ENCODE measurements around the gene CBFA2T2.
"Not testable (repeated sequence)": the region's sequence is repeated elsewhere in the genome, so short reads cannot be mapped to it uniquely, and the experiment has no call there.

CBFA2T2 gene

GRCh38 chr20:33490023-33490933 lies at the start of gene CBFA2T2:
TSS of gene CBFA2T2 (plus strand) at chr20:33490096. CDS start at chr20:33490268, 172 bp downstream.
- DNase-seq = no peak

GRCh38 chr20:33440562-33440961 lies 49.3 kb upstream of the CBFA2T2 start:
- not testable (repeated sequence) for DNase-seq

- no peak for DNase-seq
These were observed 48.5 kb upstream of the CBFA2T2 start for GRCh38 chr20:33441142-33441955.

GRCh38 chr20:33442136-33443005 lies 47.5 kb upstream of the CBFA2T2 start:
- DNase-seq = no peak

DNA sequence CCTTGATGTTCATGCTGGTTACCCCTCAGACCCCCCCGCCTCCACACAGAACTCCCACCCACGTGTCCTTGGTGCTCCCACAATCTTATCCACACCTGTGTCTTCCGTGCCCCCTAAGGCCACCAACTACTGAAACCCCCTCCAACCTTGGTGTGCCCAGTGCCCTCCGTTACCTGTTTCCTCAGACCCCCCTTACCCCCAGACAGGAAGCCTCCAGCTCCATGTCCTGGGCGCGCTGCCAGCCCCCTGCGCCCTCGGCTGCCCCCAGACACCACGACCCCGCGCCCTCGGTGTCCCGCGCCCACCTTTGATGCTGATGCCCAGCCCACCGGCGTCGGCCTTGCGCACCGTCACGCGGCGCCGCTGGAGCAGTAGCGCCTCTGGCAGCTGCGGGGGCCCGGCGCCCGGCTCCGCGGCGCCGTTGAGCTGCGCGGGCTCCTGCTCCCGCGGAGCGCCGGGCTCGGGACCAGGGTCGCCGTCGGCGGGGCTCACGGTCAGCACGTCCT lies 46.8 kb upstream of the CBFA2T2 start:
- DNase-seq = no peak

DNA sequence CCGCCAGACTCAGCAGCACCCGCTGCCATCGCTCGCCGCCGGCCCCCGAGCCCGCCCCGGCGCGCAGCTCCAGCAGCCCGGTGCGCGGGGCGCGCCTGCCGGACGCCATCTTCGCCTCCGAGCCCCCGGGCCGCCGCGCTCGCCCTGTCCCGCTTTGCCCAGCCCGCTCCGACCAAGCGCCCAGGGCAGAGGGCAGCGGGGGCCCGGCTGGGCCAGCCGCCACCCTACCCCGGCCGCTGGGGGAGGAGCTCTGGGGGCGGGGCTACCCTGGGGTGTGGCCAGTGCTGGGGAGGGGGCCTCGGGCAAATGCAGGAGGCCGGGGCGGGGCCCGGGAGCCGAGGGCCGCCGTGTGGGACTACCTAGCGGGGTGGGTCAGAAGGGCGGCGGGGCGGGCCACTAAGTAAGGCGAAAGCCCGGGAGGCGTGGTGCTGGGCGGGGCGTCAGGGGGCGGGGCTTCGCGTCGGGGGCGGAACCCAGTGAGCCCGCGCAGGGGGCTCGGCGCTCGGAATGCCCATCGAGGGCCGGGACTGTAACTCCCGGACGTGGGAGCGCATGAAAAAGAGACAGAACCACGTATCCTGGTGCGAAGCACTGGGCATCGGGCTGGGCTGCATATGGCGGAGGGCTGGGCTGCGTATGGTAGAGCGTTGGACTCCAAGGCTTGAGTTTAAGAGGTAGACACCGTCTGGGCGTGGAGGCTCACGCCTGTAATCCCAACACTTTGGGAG lies 46.2 kb upstream of the CBFA2T2 start, which contains the start of gene SNTA1:
Gene SNTA1, minus strand, starts transcription at position 252 of the 728 bp plus-strand sequence. Its CDS starts 143 bp downstream, at position 109.
- DNase-seq = peak; percentile 82

GRCh38 chr20:33444797-33445560 lies 44.9 kb upstream of the CBFA2T2 start:
- peak; percentile 12 for DNase-seq

- DNase-seq = no peak
These were observed 43.8 kb upstream of the CBFA2T2 start for GRCh38 chr20:33445881-33446625.

GRCh38 chr20:33450867-33451266 lies 39.0 kb upstream of the CBFA2T2 start:
- DNase-seq = no peak

GRCh38 chr20:33456916-33457642 lies 32.8 kb upstream of the CBFA2T2 start:
- DNase-seq = peak; percentile 72

- DNase-seq = no peak
These were observed 30.3 kb upstream of the CBFA2T2 start for GRCh38 chr20:33459599-33459998.

DNA sequence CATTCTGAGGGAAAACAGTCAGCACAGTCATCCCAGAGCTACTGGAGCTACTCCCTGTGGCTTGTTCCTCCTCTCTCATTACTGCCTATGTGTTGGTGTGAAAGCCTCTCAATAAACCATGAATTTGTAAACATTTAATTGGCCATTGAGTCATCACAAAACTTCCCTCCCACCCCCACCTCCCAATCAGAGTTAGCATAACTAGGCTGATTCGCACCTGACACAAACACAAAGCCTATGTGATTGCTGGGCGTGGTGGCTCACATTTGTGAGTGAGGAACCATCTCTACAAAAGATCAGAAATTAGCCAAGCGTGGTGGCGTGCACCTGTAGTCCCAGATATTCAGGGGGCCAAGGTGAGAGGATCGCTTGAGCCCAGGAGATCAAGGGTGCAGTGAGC lies 29.2 kb upstream of the CBFA2T2 start:
- no peak for DNase-seq

DNA sequence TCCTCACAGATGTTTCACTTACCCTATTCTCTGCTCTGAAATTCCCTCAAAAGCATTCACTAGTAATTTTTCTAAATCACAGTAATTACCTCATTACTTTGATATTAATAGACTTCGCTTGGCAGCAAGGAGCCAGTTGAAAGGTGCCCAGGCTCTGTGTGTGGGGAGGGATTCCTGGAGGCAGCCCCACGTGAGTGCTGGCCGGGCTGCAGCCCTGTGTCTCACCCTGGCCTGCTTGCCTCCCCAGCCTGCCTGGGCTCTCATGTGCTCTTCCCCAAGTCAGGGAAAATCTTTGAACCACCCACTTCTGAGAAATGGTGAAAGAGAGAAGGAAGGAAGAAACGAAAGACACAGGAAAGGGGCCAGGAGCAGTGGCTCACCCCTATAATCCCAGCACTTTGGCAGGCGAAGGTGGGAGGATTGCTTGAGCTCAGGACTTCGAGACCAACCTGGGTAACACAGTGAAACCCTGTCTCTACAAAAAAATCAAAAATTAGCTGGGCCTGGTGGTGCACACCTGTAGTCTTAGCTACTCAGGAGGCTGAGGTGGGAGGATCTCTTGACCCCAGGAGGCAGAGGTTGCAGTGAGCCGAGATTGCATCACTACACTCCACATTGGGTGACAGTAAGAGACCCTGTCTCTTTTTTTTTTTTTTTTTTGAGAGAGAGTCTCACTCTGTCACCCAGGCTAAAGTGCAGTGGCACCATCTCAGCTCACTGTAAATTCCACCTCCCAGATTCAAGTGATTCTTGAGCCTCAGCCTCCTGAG lies 26.4 kb upstream of the CBFA2T2 start:
- no peak for DNase-seq

DNA sequence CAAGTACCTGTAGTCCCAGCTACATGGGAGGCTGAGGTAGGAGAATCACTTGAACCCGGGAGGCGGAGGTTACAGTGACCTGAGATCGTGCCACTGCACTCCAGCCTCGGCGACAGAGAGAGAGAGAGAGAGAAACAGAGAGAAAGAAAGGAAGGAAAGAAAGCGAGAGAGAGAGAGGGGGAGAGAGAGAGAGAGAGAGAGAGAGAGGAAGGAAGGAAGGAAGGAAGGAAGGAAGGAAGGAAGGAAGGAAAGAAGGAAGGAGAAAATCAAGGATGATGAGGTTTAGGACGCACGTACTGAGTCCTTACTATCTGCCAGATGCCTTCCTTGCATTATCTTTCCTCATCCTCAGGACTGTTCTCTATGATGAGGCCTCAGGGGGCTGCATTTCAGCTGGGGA lies 25.1 kb upstream of the CBFA2T2 start:
- not testable (repeated sequence) for DNase-seq

GRCh38 chr20:33465481-33466302 lies 24.2 kb upstream of the CBFA2T2 start:
- DNase-seq = no peak

GRCh38 chr20:33466303-33466646 lies 23.6 kb upstream of the CBFA2T2 start:
- no peak for DNase-seq

DNA sequence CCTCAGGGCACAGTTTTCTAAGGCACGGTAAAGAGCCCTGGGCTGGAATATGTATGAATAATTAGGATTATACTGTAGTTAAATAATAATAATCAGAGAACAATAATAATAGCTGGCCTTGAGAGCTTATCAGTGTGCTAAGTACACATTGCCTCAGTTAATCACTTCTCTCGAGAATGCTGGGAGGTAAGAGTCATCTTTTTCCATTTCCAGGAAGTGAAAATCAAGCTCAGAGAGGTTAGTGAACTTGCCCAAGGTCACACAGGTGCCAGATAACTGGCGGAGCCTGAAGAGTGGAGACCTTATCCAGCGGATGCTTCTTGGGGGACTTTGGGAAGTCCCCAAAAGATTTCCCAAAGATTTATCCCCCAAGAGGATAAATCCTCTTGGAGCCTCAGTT lies 19.4 kb upstream of the CBFA2T2 start:
- no peak for DNase-seq

DNA sequence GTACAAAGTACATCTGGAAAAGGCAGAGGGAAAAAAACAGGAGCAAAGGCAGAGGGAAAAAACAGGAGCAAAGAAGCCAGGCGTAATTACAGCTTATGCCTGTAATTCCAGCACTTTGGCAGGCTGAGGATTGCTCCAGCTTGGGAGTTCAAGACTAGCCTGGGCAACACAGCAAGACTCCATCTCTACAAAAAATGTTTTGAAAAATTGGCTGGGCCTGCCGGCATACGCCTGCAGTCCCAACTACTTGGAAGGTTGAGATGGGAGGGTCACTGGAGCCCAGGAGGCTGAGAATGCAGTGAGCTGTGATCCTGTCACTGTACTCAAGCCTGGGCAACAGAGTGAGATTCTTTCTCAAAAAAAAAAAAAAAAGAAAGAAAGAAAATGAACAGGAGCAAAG lies 19.0 kb upstream of the CBFA2T2 start:
- DNase-seq = no peak

Measured in activated CD4-positive, alpha-beta T cell treated with anti-CD3 and anti-CD28 coated beads for 1 hour (primary cell).